Muscle of leg (tissue), 11 donors: ENCODE measurements around the gene PHKB. TPM values are rescaled to one million over a fixed set of nuclear protein-coding genes. Genes with fewer than 3 reads are reported as not detected.

Experiments
- DNase-seq: peaks from one replicate; pipeline ENCODE4 v3.0.0; 2013
- H3K27ac ChIP-seq: one replicate; pipeline ENCODE4 v1.5.1; 2013; ENCODE audit warnings: mild to moderate bottlenecking, low read length, control low read depth
- H3K27me3 ChIP-seq: one replicate; pipeline ENCODE4 v1.6.1; 2013; ENCODE audit warnings: low read length; ENCODE audit not compliant: control insufficient read depth, insufficient read depth
- H3K36me3 ChIP-seq: one replicate; pipeline ENCODE4 v1.6.1; 2013; ENCODE audit warnings: low read length; ENCODE audit not compliant: control insufficient read depth, insufficient read depth
- H3K4me1 ChIP-seq: one replicate; pipeline ENCODE4 v1.6.1; 2013; ENCODE audit warnings: low read length; ENCODE audit not compliant: control insufficient read depth, insufficient read depth
- H3K4me3 ChIP-seq: one replicate; pipeline ENCODE4 v1.5.1; 2013; ENCODE audit warnings: low read length, control low read depth
- H3K9me3 ChIP-seq: replicated peaks from 2 replicates; pipeline ENCODE4 v1.6.1; 2013; ENCODE audit warnings: low read depth, low read length; ENCODE audit not compliant: control insufficient read depth
- WGBS: methylation state at CpG from one replicate; pipeline ENCODE4 v1.1.5; 2013; ENCODE audit warnings: missing lambda C conversion rate; ENCODE audit not compliant: insufficient coverage; 5-methylcytosine and 5-hydroxymethylcytosine counted together
- polyA plus RNA-seq, 8 donors: library from polyadenylated mRNA; unstranded; fragments of 120-200 nt; gene quantifications; one replicate each; pipeline versions ENCODE4 v1.2.1 to v1.2.3, GENCODE V29; 2013; ENCODE audit warnings: inconsistent platforms in 1 of 8, low replicate concordance in 1 of 8; ENCODE audit not compliant: insufficient read length in 8 of 8, insufficient read depth in 1 of 8
- total RNA-seq: library from RNA; stranded (reverse); fragments of 120-200 nt; gene quantifications from one replicate; pipeline ENCODE4 v1.2.4, GENCODE V29; 2013

The PHKB gene
- total and polyA plus RNA-seq, 9 donors = 41.7 to 57.8 (median 51.4) TPM

DNA sequence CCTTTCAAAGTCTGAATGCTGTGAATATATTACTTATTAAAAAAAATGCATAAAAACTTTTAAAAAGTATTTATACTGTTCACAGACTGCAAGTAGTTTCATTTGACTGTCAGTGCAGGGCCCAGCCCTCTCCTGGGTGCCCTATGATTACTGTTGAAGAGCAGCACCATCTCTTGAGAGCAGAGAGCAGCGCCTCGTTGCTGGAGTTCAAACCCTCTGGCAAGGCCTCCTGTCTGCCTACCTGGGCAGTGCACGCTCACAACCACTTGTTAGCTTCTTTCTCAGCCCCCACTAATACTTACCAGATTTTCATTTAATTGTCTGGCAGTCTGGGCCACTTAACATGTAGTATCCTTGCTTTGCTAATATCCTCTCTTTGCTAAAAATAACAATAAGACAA is 233.4 kb downstream of the PHKB start:
- Histone ChIP-seq H3K36me3 (peaks cover 30% of the 10 kb centered on the region), H3K27me3 (no peaks in the 10 kb centered on the region), H3K27ac (no peak overlapping the region), H3K9me3 (no peaks in the 10 kb centered on the region), H3K4me1 (no peaks in the 10 kb centered on the region), H3K4me3 (no peak overlapping the region)
- 79% methylated on average over 3 of the region's 3 CpGs for WGBS
- DNase-seq = no peak

DNA sequence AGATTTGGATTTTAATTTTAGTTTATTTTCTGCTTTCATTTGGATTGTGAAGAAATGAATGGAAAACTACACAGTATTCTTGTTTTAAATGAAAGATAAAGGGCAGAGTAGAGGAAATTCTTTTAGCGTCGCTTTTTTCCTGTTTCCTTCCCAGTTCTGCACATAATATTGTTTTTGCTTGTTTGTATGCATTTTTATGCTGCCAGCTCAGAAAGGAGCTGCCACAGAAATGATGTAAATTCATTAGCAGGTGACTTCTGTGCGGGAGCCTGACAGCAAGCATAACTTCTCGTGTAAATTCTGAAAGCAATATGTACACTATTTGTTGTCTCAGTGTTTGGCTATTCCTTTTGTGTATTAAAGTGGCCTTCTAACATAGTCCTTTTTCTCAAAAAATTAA is 234.6 kb downstream of the PHKB start:
- no CpG with 5 or more reads among the region's 4 CpGs for WGBS
- no peaks in the 10 kb centered on the region for H3K4me1 ChIP-seq
- no peaks in the 10 kb centered on the region for H3K9me3 ChIP-seq
- no peak overlapping the region for H3K4me3 ChIP-seq
- H3K27me3 ChIP-seq = no peaks in the 10 kb centered on the region
- no peak overlapping the region for H3K27ac ChIP-seq
- DNase-seq = no peak
- peaks cover 30% of the 10 kb centered on the region for H3K36me3 ChIP-seq

DNA sequence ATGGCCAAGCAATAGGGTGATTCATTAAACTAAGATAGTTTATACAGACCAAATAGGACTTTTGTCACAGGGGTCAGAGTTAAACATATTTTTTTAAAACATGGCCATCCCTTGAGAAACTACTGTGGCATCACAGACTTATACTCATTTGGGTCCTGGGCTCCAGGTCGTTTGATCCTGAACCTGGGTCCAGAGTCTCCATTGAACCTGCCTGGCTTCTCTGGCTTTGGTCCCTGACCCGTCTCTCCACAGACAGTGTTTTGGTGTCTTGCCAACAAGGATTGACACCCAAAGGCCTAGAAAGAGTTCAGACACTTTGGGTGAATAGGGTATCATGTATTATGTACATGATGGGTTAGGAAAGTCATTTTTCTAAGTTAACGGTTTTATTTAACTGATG is 236.7 kb downstream of the PHKB start:
- Histone ChIP-seq H3K27ac (no peak overlapping the region), H3K4me3 (no peak overlapping the region), H3K9me3 (no peaks in the 10 kb centered on the region), H3K4me1 (no peaks in the 10 kb centered on the region), H3K27me3 (no peaks in the 10 kb centered on the region), H3K36me3 (peaks cover 27% of the 10 kb centered on the region)
- WGBS = 60% methylated on average over 2 of the region's 3 CpGs
- DNase-seq = no peak

DNA sequence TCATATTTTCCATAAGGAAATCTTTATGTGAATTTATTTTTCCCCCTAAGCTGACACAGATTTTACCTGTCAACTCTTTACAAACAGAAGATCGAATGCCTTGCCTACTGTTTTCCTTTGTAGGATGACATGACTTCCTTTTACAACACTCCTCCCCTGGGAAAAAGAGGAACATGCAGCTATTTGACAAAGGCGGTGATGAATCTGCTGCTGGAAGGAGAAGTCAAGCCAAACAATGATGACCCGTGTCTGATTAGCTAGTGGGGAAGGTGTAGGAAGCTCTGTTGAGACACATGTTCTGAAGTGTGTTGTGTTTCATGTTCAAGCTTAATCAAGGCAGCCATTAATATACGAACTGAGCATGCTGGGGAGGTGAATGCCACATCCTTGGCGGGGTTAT is 238.0 kb downstream of the PHKB start:
- Histone ChIP-seq H3K36me3 (peaks cover 20% of the 10 kb centered on the region), H3K27me3 (no peaks in the 10 kb centered on the region), H3K9me3 (no peaks in the 10 kb centered on the region), H3K4me3 (no peak overlapping the region), H3K27ac (no peak overlapping the region), H3K4me1 (no peaks in the 10 kb centered on the region)
- DNase-seq = peak; percentile 19
- WGBS = 76% methylated on average over 2 of the region's 5 CpGs

DNA sequence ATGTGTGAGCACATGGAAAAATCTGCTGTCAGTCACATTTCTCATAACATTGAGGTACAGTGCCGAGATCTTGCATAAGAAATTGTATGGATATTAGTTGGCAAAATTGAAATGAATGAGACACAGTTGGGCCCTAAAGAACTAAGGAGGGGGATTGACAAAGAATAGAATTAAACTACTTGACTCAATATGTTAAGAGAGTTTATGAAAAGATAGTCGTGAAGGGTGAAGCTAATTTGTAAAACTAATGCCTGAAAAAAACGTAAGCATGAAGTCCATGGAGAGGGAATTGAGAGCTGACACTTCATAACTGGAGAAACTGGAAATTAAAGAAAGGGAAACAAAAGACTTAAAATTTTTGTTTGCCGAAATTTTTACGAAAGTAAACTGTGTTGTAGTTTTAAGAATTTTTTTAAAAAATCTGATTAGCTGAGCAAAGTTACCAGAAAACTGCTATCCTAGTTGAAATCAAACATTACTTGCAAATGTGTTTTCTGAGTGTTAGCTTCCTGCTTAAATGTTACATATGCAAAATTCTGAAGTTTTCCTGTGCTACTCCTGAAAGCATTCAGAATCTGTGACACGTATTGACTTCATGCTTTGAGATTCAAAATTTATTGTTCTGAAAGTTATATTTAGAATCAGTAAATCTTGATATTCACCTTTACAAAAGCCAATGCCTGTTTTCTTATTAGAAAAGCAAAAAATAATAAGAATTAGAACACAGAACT is 239.9 kb downstream of the PHKB start:
- no peaks in the 10 kb centered on the region for H3K4me1 ChIP-seq
- no peaks in the 10 kb centered on the region for H3K27me3 ChIP-seq
- no peak for DNase-seq
- H3K4me3 ChIP-seq = no peak overlapping the region
- 20% methylated on average over 2 of the region's 6 CpGs for WGBS
- H3K27ac ChIP-seq = no peak overlapping the region
- no peaks in the 10 kb centered on the region for H3K9me3 ChIP-seq
- H3K36me3 ChIP-seq = peaks cover 18% of the 10 kb centered on the region

DNA sequence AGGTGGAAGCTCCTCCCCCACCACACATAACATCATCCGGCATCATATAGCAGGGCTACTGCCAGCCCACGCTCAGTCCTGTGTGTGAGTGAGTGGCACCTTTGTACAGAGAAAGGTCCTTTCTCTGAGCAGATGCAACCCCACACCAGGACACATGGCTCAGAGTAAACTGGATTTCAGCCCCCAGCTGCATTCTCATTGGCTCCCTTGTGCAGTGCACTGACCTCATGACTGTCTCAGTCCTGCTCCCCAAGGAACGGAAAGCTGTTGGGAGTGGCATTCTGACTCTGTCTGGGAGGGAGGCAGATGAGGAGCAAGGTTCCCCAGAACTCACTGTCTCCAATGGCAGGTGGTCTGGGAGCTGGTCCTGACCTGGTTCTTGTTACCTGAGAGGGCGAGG is 244.1 kb downstream of the PHKB start:
- Histone ChIP-seq H3K27me3 (no peaks in the 10 kb centered on the region), H3K9me3 (no peaks in the 10 kb centered on the region), H3K4me3 (no peak overlapping the region), H3K4me1 (no peaks in the 10 kb centered on the region), H3K27ac (no peak overlapping the region), H3K36me3 (no peaks in the 10 kb centered on the region)
- no CpG with 5 or more reads among the region's 4 CpGs for WGBS
- no peak for DNase-seq

DNA sequence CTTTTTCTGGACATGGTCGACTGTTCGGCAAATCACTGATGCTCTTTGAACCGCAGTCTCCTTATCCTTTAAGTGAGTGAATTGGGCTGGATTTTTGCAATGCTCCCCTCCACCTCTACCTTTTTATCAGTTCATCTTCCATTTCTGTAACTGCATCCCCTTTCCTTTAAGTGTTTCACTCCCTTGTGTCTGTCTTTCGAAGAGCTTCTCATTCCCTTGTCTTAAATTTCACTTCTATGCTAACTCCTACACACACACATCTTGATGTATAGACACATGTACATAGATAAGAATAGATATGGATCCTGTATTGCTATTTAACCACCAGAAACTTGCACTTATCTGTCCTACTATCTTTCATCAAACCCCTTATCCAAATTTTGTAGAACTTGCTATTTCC is 250.7 kb downstream of the PHKB start:
- no peak overlapping the region for H3K4me3 ChIP-seq
- H3K27me3 ChIP-seq = no peaks in the 10 kb centered on the region
- no peaks in the 10 kb centered on the region for H3K4me1 ChIP-seq
- WGBS = no CpG with 5 or more reads among the region's 4 CpGs
- no peaks in the 10 kb centered on the region for H3K36me3 ChIP-seq
- no peaks in the 10 kb centered on the region for H3K9me3 ChIP-seq
- H3K27ac ChIP-seq = no peak overlapping the region
- no peak for DNase-seq

DNA sequence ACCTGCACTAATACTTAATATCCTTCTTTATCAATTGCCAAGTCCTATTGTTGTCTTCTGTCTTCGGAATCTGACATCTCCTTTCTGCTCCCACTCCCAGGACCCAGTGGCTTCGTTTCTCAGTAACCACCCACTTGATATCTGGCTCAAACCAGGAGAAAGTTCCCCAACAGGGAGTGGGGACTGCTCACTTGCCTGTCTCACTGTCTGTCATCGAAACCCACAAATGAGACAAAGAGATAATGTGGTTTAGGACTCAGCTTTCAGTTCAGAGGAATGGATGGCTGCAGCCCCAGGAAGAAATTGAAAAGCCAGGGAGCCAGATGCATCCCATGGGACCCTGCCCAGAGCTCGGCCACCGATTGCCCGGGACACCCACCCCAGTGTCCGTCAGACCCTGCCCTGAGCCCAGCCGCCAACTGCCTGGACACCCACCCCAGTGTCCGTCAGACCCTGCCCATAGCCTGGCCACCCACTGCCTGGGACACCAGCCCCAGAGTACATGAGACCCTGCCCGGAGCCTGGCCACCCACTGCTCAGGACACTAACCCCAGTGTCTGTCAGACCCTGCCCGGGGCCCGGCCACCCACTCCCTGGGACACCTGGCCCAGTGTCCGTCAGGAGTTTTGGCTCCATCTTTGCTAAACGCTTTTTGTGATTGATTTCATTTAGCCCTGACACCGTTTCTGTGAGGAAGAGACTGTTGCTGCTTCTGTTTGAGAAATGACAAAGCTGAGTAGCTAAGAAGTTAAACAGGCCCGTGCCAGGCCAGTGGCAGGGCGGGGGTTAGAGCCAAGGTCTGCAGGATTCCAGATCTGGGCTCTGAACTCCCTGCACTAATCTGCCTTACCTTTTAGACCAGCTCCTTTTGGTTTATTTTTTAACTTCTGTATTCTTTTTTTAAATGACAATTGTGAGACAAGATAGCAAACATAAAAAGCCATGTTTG is 251.4 kb downstream of the PHKB start:
- H3K27ac ChIP-seq = no peak overlapping the region
- WGBS = 81% methylated on average over 13 of the region's 17 CpGs
- H3K9me3 ChIP-seq = no peaks in the 10 kb centered on the region
- H3K36me3 ChIP-seq = no peaks in the 10 kb centered on the region
- H3K27me3 ChIP-seq = no peaks in the 10 kb centered on the region
- H3K4me1 ChIP-seq = no peaks in the 10 kb centered on the region
- no peak overlapping the region for H3K4me3 ChIP-seq
- no peak for DNase-seq

DNA sequence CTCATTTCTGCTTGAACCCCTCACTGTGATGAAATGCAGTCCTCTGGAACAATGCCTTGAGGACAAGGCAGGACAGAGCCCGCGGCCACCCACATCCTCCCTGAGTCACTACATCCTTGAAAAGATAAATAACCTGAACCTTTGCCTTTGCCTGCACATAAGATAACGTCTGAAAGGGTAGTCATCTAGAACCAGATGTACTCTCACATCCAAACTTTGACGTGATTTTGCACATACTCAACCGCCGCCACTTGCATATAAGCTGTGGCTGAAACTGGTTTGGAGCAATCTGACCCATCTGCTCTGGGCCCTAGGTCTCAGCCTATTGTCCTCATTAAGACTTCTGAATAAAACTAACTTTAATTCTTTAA is 252.1 kb downstream of the PHKB start:
- Histone ChIP-seq H3K4me1 (no peaks in the 10 kb centered on the region), H3K9me3 (no peaks in the 10 kb centered on the region), H3K4me3 (no peak overlapping the region), H3K27me3 (no peaks in the 10 kb centered on the region), H3K27ac (no peak overlapping the region), H3K36me3 (no peaks in the 10 kb centered on the region)
- 82% methylated on average over 6 of the region's 6 CpGs for WGBS
- DNase-seq = no peak

DNA sequence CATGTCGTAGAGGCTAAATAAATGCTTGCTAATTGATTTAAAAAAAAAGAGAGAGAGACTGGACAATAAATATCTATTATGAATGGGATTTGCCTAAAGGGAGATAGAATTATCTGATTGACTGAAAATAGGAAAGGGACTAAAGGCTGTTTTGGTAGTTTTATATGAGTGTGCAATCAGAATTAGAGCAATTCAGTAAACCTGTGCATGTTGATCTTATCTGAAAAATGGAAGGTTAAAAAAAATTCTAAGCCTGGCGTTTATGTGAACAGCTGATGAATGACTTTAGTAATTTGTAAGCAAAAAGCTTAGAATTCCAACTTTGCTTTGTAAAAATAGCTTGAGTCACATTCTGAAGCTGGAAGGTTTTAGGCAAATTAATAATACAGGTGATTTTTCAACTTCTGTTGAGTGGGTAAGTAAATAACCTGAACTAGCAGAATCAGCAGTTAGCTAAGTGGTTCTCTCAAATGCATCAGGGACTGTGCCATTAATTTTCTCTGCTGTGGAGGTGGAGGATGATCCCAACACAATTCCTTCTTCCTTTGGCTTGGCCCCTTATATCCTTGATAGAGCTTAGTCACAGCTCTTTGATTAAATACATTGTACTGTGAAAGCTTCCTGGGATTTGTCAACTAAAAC is 254.4 kb downstream of the PHKB start:
- no peak overlapping the region for H3K27ac ChIP-seq
- H3K36me3 ChIP-seq = no peaks in the 10 kb centered on the region
- H3K4me3 ChIP-seq = no peak overlapping the region
- H3K4me1 ChIP-seq = no peaks in the 10 kb centered on the region
- H3K27me3 ChIP-seq = no peaks in the 10 kb centered on the region
- no peak for DNase-seq
- H3K9me3 ChIP-seq = no peaks in the 10 kb centered on the region
- 79% methylated on average over 2 of the region's 2 CpGs for WGBS
